ENCODE data around the gene PRDM16.

DNA sequence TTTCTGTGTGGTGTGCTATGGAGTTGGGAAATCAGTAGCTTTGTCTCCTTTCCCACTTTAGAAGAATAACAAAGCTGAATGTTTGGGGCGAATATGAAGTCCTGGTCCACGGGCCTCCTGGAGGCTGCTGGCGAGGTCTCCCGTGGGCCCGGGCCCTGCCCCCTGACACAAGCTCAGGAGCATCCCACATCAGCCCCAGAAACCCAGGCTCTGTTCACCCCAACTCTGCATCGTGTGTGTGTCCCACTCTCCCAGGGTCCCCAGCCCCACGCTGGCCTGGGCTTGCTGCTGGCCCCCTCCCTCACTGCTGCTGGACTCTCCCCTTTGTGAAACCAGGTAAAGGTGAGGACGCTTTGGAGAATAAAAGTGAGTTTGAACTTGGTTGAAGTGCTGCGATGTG lies 8.1 kb downstream of the PRDM16 start:
- TF ChIP-seq POLR2A (IDR thresholded peaks at IDR 0.05): no peak
- no peak for TF ChIP-seq CTCF (IDR thresholded peaks at IDR 0.05)
